ENCODE measurements around the gene MAPK8IP1.
"Not testable (repeated sequence)": the region's sequence is repeated elsewhere in the genome, so short reads cannot be mapped to it uniquely, and the experiment has no call there.

MAPK8IP1 gene

GRCh38 chr11:45885274-45885920 lies at the start of gene MAPK8IP1:
TSS of gene MAPK8IP1 (plus strand) at chr11:45885651. CDS start at chr11:45885821, 170 bp downstream.
- DNase-seq (ENCODE audit: low read depth in 2 of 2), result no peak

DNA sequence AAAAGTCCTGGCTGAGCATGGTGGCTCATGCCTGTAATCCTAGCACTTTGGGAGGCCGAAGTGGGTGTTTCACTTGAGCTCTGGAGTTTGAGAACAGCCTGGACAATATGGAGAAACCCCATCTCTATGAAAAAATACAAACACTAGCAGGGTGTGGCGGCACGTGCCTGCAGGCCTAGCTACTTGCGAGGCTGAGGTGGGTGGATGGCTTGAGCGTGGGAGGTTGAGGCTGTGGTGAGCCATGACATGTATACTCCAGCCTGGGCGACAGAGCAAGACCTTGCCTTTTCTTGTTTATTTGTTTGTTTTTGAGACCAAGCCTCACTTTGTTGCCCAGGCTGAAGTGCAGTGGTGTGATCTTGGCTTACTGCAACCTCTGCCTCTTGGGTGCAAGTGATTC lies 46.2 kb upstream of the MAPK8IP1 start:
- DNase-seq (ENCODE audit: low read depth in 2 of 2), result no peak

GRCh38 chr11:45840251-45840650 lies 45.2 kb upstream of the MAPK8IP1 start:
- not testable (repeated sequence) for DNase-seq (ENCODE audit: low read depth in 2 of 2)

DNA sequence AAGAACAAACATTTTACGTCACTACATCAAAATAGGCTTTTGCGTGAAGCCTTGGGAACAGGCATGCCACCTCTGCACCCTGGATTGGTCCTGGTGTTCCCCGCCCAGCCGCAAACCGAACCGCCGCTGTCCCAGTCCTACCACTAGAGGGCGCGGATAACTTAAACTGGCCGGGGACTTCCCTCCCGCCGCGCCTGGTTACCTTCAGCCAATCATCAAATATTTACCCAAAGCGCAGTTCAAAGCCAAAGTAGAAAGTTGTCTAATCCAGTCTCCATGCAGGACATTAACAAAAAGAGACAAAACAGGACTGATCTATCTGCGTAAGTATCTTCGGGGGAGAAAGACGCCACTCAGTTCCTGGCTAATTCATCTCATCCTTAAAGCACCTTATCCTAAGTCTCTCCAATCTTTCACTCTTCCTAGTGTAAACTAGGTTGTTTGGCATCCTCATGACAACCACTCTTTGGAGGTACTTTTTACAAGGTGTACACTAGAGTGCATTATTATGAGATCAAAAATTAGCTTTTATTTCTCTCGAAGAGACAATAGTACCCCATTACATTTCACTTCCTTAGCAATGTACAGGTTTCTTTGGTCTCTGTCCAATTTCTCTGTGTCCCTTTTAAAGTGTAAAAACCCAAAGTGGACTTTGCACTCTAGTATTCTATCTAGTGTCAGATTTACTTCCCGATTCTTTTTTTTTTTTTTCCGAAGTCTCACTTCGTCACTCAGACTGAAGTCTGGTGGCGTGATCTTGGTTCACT lies 42.1 kb upstream of the MAPK8IP1 start:
- DNase-seq (ENCODE audit: low read depth in 2 of 2), result peak; percentile 53 to 56

DNA sequence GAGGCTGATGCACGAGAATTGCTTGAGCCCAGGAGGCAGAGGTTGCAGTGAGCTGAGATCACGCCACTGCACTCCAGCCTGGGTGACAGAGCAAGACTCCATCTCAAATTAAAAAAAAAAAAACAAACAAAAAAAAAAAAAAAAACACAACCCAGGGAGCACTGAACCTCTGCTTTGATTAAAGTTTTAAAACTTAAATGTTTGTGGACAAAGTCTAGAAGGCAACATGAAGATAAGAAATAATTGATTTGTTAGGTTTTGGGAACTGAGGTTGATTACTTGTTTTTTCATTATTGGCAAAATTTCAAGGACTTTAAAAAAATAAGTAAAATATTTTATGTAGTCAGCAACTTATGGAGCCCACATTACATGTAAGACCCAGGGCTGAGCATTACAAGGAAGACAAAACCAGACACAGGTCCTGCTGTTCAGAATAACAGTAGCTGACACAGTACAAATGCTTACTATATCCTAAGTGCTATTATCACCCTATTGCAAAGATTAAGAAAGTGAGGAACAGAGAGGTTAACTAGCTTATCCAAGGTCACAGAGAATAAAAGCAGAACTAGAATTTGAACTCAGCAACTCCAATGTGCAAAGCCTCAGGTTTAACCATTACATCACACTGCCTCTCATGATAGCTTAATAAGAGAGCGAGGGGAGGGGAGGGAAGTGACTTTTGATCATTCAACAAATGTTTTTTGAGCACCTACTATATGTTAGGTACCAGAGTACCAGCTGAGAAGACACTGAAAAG lies 40.5 kb upstream of the MAPK8IP1 start:
- DNase-seq (ENCODE audit: low read depth in 2 of 2), result no peak

DNA sequence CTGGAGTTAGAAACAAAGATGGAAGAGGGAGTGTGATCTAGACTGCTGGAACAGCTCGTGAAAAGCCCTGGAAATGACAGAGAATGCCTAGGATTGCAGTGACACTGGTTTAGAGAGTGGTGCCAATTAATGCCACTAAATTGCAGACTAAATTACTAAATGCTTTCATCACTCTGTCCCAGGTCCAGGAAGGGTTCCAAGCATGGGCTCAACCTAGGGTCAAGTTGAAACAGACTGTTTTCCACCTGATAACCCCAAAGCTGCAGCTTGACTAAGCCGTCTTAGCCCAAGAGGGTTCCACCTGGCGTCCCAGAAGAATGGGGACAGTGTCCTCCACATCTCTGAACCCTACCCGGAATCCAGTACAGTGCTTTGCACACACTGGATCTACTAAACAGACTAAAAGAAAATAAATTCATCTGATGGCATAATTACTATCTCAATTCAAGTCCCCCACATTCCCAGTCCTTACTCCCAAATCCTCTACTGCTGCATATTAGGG lies 39.2 kb upstream of the MAPK8IP1 start:
- DNase-seq (ENCODE audit: low read depth in 2 of 2), result no peak

DNA sequence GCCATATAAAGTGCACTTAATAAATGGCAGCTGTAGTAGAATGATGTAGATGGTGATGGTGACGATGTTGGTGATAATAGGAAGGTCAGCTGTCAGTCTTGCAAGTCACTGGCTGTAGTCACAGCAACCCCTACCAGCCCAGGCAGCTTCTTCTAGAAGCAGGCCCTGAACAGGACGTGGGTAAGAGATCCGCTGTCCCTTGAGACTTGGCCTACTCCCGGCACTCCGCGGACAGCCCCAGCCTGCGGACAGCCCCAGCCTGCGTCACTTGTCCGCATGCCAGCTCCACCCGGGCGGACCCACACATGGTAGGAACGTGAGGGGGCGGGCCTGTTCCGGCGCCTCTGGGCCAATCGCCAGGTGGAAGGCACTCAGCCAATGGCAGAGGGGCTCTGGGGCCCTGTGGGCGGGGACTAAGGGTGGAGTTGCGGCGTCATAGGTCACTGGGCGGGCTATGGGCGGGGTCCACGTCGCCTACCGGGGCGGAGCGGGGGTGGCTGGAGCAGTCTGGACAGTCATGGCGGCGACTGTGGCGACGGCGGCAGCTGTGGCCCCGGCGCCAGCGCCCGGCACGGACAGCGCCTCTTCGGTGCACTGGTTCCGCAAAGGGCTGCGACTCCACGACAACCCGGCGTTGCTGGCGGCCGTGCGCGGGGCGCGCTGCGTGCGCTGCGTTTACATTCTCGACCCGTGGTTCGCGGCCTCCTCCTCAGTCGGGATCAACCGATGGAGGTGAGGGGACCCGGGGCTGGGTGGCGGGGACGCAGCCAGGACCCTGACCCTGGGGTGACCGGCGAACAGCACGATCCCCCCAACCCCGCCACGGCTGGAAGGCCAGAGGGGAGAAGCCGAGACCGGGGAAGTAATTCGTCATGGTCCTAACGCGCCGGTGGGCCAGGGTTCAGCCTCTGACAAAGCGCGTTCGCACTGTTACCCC lies 38.2 kb upstream of the MAPK8IP1 start, which contains the start of gene CRY2:
Gene CRY2 (plus strand): TSS at position 502 of the 937 bp plus-strand sequence. CDS start 16 bp downstream, at position 518.
- peak; percentile 94 for DNase-seq (ENCODE audit: low read depth in 2 of 2)

DNA sequence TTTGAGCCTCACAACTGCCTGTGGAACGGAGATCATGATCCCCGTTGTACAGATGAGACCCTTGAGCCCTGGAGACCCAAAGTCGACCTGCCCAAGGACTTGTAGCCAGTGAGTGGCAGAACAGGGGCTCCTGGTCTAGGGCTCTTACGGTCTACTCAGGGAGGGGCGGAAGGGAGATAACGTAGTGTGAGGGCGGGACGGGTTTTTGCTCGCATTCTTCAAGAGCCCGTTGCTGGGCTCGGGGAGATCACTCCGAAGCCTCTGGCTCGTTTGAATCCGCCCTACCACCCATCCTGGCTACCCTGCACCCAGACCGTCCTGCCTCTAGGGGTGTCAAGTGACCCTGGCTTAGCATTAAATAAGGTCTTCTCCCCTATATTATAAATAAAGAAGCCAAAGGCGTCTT lies 37.5 kb upstream of the MAPK8IP1 start:
- no peak for DNase-seq (ENCODE audit: low read depth in 2 of 2)

GRCh38 chr11:45848654-45849081 lies 36.8 kb upstream of the MAPK8IP1 start:
- DNase-seq (ENCODE audit: low read depth in 2 of 2), result no peak

DNA sequence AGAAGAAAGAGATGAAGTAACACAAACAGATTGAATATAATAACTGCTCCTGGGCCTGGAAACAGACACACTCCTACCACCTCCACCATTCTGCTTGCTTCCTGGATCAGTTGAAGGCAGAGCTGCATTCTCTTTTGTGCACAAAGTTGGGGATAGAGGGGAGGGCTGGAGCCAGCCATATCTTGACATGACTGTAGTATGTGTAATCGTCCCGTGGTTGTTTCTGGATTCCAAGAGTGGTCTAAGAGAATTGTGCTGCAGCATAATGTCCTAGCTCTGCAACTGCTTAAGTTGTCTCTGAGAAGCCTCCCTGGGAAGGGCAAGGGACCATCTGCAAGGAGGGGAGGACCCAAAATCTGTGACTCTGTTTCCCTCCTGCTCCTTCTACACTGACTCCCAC lies 35.0 kb upstream of the MAPK8IP1 start:
- no peak for DNase-seq (ENCODE audit: low read depth in 2 of 2)

- no peak for DNase-seq (ENCODE audit: low read depth in 2 of 2)
These were observed 34.2 kb upstream of the MAPK8IP1 start for GRCh38 chr11:45851228-45851627.

- DNase-seq (ENCODE audit: low read depth in 2 of 2), result no peak
These were observed 33.3 kb upstream of the MAPK8IP1 start for GRCh38 chr11:45852018-45852711.

- no peak for DNase-seq (ENCODE audit: low read depth in 2 of 2)
These were observed 32.7 kb upstream of the MAPK8IP1 start for GRCh38 chr11:45852712-45853101.

- DNase-seq (ENCODE audit: low read depth in 2 of 2), result no peak
These were observed 31.9 kb upstream of the MAPK8IP1 start for GRCh38 chr11:45853332-45854219.

GRCh38 chr11:45855308-45855707 lies 30.1 kb upstream of the MAPK8IP1 start:
- DNase-seq (ENCODE audit: low read depth in 2 of 2), result no peak

DNA sequence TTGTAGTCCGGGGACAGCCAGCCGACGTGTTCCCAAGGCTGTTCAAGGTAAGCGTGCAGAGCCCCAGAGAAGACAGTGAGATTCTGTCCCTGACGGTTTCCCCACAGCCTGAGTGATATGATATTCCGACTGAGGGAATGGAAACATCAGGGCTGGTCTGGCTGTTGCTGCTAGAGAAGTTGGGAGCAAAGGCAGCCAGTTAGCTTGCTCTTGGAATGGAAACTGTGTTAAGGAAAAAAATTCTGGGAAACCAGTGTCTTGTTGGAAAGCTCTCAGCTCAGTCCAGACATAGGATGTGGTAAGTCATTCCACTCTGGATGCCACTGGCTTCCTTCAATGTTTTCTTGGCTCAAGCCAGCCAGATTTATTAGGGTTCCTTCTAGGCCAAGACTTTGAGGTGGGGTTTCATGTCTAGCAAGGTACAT lies 29.4 kb upstream of the MAPK8IP1 start:
- peak in 1 of 2 experiments; percentile 34 for DNase-seq (ENCODE audit: low read depth in 2 of 2)

DNA sequence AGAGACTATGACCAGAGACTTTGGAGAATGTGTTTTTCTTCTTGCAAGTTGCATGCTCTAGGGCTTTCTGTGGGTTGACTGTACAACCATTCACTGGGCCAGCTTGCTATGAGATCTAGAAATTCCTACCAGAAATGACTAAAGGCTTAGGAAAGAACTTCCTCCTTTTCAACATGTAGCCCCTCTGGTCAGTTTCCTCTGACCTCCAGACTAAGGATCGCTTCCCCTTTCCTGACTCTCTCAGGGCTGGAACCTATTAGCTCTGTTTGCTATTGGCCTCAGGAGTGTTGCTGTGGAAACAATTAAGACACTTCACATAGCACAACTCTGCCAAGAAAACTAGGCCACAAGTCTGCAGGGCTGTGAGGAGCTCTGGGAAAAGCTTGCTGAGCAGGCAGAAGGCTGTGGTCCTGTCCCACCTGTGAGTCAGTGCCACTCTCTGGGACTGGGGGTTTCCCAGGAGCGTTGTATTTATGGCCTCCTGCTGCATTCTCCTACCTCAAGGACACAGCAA lies 27.4 kb upstream of the MAPK8IP1 start:
- DNase-seq (ENCODE audit: low read depth in 2 of 2), result peak; percentile 79 to 81

DNA sequence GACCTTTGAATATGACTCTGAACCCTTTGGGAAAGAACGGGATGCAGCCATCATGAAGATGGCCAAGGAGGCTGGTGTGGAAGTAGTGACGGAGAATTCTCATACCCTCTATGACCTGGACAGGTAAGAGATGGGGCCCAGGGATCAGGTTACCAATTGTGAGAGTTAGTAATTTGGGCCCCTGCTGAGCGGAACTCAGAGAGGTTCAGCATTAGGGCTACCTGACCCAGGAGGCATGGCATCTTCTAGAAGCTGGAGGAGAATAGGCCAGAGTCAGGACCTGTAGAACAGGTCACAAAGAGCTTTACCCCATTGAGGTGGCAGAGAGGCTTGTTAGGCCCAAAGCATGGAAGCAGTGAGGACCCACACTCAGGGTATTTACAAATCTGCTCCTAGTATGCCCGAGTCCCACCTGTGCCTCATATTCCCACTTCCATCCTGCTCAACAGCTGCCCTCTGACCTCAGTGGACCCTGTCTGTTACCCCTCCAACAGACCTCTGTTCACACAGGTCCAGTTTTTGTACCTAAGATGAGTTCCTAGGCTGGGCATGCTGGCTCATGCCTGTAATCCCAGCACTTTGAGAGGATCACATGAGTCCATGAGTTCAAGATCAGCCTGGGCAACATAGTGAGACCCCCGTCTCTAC lies 26.6 kb upstream of the MAPK8IP1 start:
- DNase-seq (ENCODE audit: low read depth in 2 of 2), result no peak
